ENCODE results near the gene COL17A1. TPM values are rescaled to one million over a fixed set of nuclear protein-coding genes. Genes with fewer than 3 reads are reported as not detected.

COL17A1 gene
- total and polyA plus RNA-seq, 2 donors (not counting 1 experiment from before 2014, with no cell fraction given), result under 0.01 to 0.12 TPM

DNA sequence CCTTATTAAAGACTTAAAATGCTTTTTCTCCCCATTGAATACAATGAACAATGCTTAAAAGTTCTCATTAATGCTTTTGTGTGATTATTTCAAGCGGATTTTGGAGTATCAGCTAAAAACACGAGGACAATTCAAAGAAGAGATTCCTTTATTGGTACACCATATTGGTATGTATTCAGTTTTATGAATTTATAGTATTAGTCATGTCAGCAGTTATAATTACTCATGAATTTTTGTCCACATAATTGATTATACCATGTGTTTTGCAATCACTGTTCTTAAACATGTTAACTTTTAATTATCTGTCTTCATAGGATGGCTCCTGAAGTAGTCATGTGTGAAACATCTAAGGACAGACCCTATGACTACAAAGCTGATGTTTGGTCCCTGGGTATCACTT lies 86.9 kb downstream of the COL17A1 start:
- no peaks in the 10 kb centered on the region for H4K20me1 ChIP-seq (ENCODE audit: control insufficient read depth, extremely low read depth, insufficient read depth, low read length)
- no peaks in the 10 kb centered on the region for H3K4me1 ChIP-seq (ENCODE audit: control insufficient read depth, extremely low read depth, insufficient read depth, low read length)
- H3K27ac ChIP-seq (ENCODE audit: insufficient read depth, low read length), result no peak overlapping the region
- H3K27me3 ChIP-seq (ENCODE audit: control insufficient read depth, insufficient read depth, low read length), result no peaks in the 10 kb centered on the region
- no peak overlapping the region for H2AFZ ChIP-seq (ENCODE audit: low read length)
- peaks cover 7% of the 10 kb centered on the region for H3K36me3 ChIP-seq (ENCODE audit: control insufficient read depth, insufficient read depth, low read length)
- no peak for DNase-seq (ENCODE audit: low read depth in 2 of 2)
- H3K4me2 ChIP-seq (ENCODE audit: extremely low read depth, insufficient read depth, low read length), result no peak overlapping the region
- TF ChIP-seq EZH2 (IDR thresholded peaks at IDR 0.05; ENCODE audit: low read length, missing control alignments), result no peak
- TF ChIP-seq, protein P1, sequence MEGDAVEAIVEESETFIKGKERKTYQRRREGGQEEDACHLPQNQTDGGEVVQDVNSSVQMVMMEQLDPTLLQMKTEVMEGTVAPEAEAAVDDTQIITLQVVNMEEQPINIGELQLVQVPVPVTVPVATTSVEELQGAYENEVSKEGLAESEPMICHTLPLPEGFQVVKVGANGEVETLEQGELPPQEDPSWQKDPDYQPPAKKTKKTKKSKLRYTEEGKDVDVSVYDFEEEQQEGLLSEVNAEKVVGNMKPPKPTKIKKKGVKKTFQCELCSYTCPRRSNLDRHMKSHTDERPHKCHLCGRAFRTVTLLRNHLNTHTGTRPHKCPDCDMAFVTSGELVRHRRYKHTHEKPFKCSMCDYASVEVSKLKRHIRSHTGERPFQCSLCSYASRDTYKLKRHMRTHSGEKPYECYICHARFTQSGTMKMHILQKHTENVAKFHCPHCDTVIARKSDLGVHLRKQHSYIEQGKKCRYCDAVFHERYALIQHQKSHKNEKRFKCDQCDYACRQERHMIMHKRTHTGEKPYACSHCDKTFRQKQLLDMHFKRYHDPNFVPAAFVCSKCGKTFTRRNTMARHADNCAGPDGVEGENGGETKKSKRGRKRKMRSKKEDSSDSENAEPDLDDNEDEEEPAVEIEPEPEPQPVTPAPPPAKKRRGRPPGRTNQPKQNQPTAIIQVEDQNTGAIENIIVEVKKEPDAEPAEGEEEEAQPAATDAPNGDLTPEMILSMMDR (conservative IDR thresholded peaks at IDR 0.05 in 1 of 2, IDR thresholded peaks at IDR 0.05 in 1 of 2; ENCODE audit: low read depth in 1 of 2, low read length in 2 of 2), result no peak
- no peaks in the 10 kb centered on the region for H3K79me2 ChIP-seq (ENCODE audit: control insufficient read depth, insufficient read depth, low read length)
- no peaks in the 10 kb centered on the region for H3K9me3 ChIP-seq (ENCODE audit: control insufficient read depth, insufficient read depth, low read depth, low read length)
- no peak overlapping the region for H3K4me3 ChIP-seq (replicated peaks in 1 of 4; ENCODE audit: control extremely low read depth in 1 of 4, insufficient read depth in 1 of 4, low read depth in 3 of 4, low read length in 4 of 4)
- no peak overlapping the region for H3K9ac ChIP-seq (ENCODE audit: insufficient read depth, low read length)

DNA sequence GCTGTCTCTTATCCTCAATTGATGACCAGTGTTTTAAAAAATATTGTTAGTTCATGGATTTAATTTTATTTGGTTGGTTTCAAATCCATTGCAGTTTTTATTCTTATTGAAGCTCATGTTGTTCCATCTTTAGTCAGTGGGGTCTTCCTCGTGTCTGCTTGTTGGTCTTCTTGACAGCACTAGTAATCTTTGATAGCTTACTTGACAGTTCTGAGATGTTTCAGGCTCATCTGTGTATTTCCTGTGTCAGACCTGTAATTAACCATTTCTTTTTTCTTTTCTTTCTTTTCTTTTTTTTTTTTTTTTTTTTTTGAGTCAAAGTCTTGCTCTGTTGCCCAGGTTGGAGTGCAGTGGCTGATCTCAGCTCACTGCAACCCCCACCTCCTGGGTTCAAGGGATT lies 90.5 kb downstream of the COL17A1 start:
- no peak overlapping the region for H3K4me2 ChIP-seq (ENCODE audit: extremely low read depth, insufficient read depth, low read length)
- TF ChIP-seq EZH2 (IDR thresholded peaks at IDR 0.05; ENCODE audit: low read length, missing control alignments), result no peak
- TF ChIP-seq, protein P1 (conservative IDR thresholded peaks at IDR 0.05 in 1 of 2, IDR thresholded peaks at IDR 0.05 in 1 of 2; ENCODE audit: low read depth in 1 of 2, low read length in 2 of 2), result no peak
- no peak overlapping the region for H3K4me3 ChIP-seq (replicated peaks in 1 of 4; ENCODE audit: control extremely low read depth in 1 of 4, insufficient read depth in 1 of 4, low read depth in 3 of 4, low read length in 4 of 4)
- no peaks in the 10 kb centered on the region for H3K9me3 ChIP-seq (ENCODE audit: control insufficient read depth, insufficient read depth, low read depth, low read length)
- no peaks in the 10 kb centered on the region for H4K20me1 ChIP-seq (ENCODE audit: control insufficient read depth, extremely low read depth, insufficient read depth, low read length)
- H3K27me3 ChIP-seq (ENCODE audit: control insufficient read depth, insufficient read depth, low read length), result no peaks in the 10 kb centered on the region
- no peak overlapping the region for H2AFZ ChIP-seq (ENCODE audit: low read length)
- no peaks in the 10 kb centered on the region for H3K4me1 ChIP-seq (ENCODE audit: control insufficient read depth, extremely low read depth, insufficient read depth, low read length)
- H3K9ac ChIP-seq (ENCODE audit: insufficient read depth, low read length), result no peak overlapping the region
- H3K79me2 ChIP-seq (ENCODE audit: control insufficient read depth, insufficient read depth, low read length), result no peaks in the 10 kb centered on the region
- H3K27ac ChIP-seq (ENCODE audit: insufficient read depth, low read length), result no peak overlapping the region
- no peak for DNase-seq (ENCODE audit: low read depth in 2 of 2)
- peaks cover 4% of the 10 kb centered on the region for H3K36me3 ChIP-seq (ENCODE audit: control insufficient read depth, insufficient read depth, low read length)

DNA sequence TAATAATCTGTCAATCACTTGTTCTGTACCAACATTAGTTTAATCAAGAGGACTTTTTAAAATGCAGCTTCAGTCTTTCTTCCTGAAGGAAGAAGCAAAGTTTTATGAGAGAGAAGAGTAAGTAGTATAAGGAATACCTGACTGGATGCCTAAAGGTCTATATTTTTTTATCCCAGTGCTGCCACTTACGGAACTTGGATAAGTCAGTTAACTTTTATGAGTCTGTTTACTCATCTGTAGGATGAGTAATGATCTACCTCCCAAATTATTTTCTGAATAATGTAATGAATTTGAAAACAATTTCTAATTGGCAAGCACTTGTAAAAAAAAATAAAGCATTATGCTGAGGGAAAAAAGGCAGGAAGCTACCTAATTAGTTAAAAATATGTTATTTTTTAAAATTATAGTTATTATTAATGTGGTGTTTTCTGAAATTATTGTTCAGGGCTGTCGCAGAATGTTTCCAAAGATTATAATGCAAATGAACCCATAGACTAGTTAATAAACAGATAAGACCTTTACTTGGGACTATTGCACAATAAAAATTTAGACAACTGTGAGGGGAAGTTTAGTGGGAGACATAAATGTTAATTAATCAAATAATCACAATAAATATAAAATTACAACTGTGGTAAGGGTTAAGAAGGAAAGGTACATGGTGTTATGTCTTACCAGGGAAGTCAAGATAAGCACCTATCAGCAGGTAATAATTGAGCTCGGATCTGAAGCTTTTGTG lies 94.1 kb downstream of the COL17A1 start:
- H3K9me3 ChIP-seq (ENCODE audit: control insufficient read depth, insufficient read depth, low read depth, low read length), result no peaks in the 10 kb centered on the region
- peaks cover 16% of the 10 kb centered on the region for H3K79me2 ChIP-seq (ENCODE audit: control insufficient read depth, insufficient read depth, low read length)
- no peaks in the 10 kb centered on the region for H4K20me1 ChIP-seq (ENCODE audit: control insufficient read depth, extremely low read depth, insufficient read depth, low read length)
- H3K9ac ChIP-seq (ENCODE audit: insufficient read depth, low read length), result no peak overlapping the region
- H3K4me2 ChIP-seq (ENCODE audit: extremely low read depth, insufficient read depth, low read length), result no peak overlapping the region
- no peak overlapping the region for H3K4me3 ChIP-seq (replicated peaks in 1 of 4; ENCODE audit: control extremely low read depth in 1 of 4, insufficient read depth in 1 of 4, low read depth in 3 of 4, low read length in 4 of 4)
- H3K27ac ChIP-seq (ENCODE audit: insufficient read depth, low read length), result no peak overlapping the region
- no peaks in the 10 kb centered on the region for H3K4me1 ChIP-seq (ENCODE audit: control insufficient read depth, extremely low read depth, insufficient read depth, low read length)
- H3K36me3 ChIP-seq (ENCODE audit: control insufficient read depth, insufficient read depth, low read length), result no peaks in the 10 kb centered on the region
- TF ChIP-seq, protein P1 (conservative IDR thresholded peaks at IDR 0.05 in 1 of 2, IDR thresholded peaks at IDR 0.05 in 1 of 2; ENCODE audit: low read depth in 1 of 2, low read length in 2 of 2), result no peak
- TF ChIP-seq EZH2 (IDR thresholded peaks at IDR 0.05; ENCODE audit: low read length, missing control alignments), result no peak
- no peak for DNase-seq (ENCODE audit: low read depth in 2 of 2)
- no peak overlapping the region for H2AFZ ChIP-seq (ENCODE audit: low read length)
- H3K27me3 ChIP-seq (ENCODE audit: control insufficient read depth, insufficient read depth, low read length), result no peaks in the 10 kb centered on the region

Measured in fibroblast of lung (primary cell).